ENCODE data around the gene CEACAM8.

CEACAM8 gene

GRCh38 chr19:42555801-42556200 lies 38.9 kb downstream of the CEACAM8 start:
- TF ChIP-seq GATA3 (IDR thresholded peaks at IDR 0.05; ENCODE audit: low read depth, low read length) (no peak), GATA2 (IDR thresholded peaks at IDR 0.05; ENCODE audit: low read depth, low read length) (no peak)

GRCh38 chr19:42555317-42555716 lies 39.4 kb downstream of the CEACAM8 start:
- TF ChIP-seq GATA2 (IDR thresholded peaks at IDR 0.05; ENCODE audit: low read depth, low read length) (no peak), GATA3 (IDR thresholded peaks at IDR 0.05; ENCODE audit: low read depth, low read length) (no peak)

GRCh38 chr19:42554046-42554575 lies 40.6 kb downstream of the CEACAM8 start:
- TF ChIP-seq GATA2 (IDR thresholded peaks at IDR 0.05; ENCODE audit: low read depth, low read length) (no peak), GATA3 (IDR thresholded peaks at IDR 0.05; ENCODE audit: low read depth, low read length) (no peak)

- TF ChIP-seq GATA2 (IDR thresholded peaks at IDR 0.05; ENCODE audit: low read depth, low read length) (no peak), GATA3 (IDR thresholded peaks at IDR 0.05; ENCODE audit: low read depth, low read length) (no peak)
These were observed 41.3 kb downstream of the CEACAM8 start for GRCh38 chr19:42553292-42554045.

GRCh38 chr19:42552086-42553065 lies 42.3 kb downstream of the CEACAM8 start:
- no peak for TF ChIP-seq GATA3 (IDR thresholded peaks at IDR 0.05; ENCODE audit: low read depth, low read length)

GRCh38 chr19:42548552-42548951 lies 46.2 kb downstream of the CEACAM8 start:
- TF ChIP-seq GATA2 (IDR thresholded peaks at IDR 0.05; ENCODE audit: low read depth, low read length) (no peak), GATA3 (IDR thresholded peaks at IDR 0.05; ENCODE audit: low read depth, low read length) (no peak)

- TF ChIP-seq GATA2 (IDR thresholded peaks at IDR 0.05; ENCODE audit: low read depth, low read length) (no peak), GATA3 (IDR thresholded peaks at IDR 0.05; ENCODE audit: low read depth, low read length) (no peak)
These were observed 46.8 kb downstream of the CEACAM8 start for GRCh38 chr19:42547929-42548328.

- no peak for TF ChIP-seq GATA2 (IDR thresholded peaks at IDR 0.05; ENCODE audit: low read depth, low read length)
- no peak for TF ChIP-seq GATA3 (IDR thresholded peaks at IDR 0.05; ENCODE audit: low read depth, low read length)
These were observed 47.8 kb downstream of the CEACAM8 start for GRCh38 chr19:42546831-42547500.

GRCh38 chr19:42544146-42544545 lies 50.6 kb downstream of the CEACAM8 start:
- TF ChIP-seq GATA3 (IDR thresholded peaks at IDR 0.05; ENCODE audit: low read depth, low read length) (no peak), GATA2 (IDR thresholded peaks at IDR 0.05; ENCODE audit: low read depth, low read length) (no peak)

GRCh38 chr19:42542791-42543190 lies 51.9 kb downstream of the CEACAM8 start:
- TF ChIP-seq GATA2 (IDR thresholded peaks at IDR 0.05; ENCODE audit: low read depth, low read length), result no peak
- TF ChIP-seq GATA3 (IDR thresholded peaks at IDR 0.05; ENCODE audit: low read depth, low read length), result no peak

- no peak for TF ChIP-seq GATA3 (IDR thresholded peaks at IDR 0.05; ENCODE audit: low read depth, low read length)
These were observed 54.6 kb downstream of the CEACAM8 start for GRCh38 chr19:42540071-42540553.

GRCh38 chr19:42538841-42539709 lies 55.6 kb downstream of the CEACAM8 start:
- TF ChIP-seq GATA2 (IDR thresholded peaks at IDR 0.05; ENCODE audit: low read depth, low read length) (no peak), GATA3 (IDR thresholded peaks at IDR 0.05; ENCODE audit: low read depth, low read length) (no peak)

GRCh38 chr19:42534391-42534790 lies 60.3 kb downstream of the CEACAM8 start:
- TF ChIP-seq GATA3 (IDR thresholded peaks at IDR 0.05; ENCODE audit: low read depth, low read length), result no peak
- no peak for TF ChIP-seq GATA2 (IDR thresholded peaks at IDR 0.05; ENCODE audit: low read depth, low read length)
